ENCODE measurements around the gene PUS1.

GRCh38 chr12:131959116-131959515, 30.0 kb downstream of the PUS1 start:
- TF ChIP-seq CTCF (IDR thresholded peaks at IDR 0.05; ENCODE audit: low read depth, low read length, poor library complexity, severe bottlenecking) (no peak), EZH2phosphoT487 (IDR thresholded peaks at IDR 0.05; ENCODE audit: borderline replicate concordance, low read length) (no peak)

Measured in DOHH2 (cell line).